CD8-positive, alpha-beta memory T cell (primary cell): ENCODE results near the gene TUBA1C. TPM values are rescaled to one million over a fixed set of nuclear protein-coding genes. Genes with fewer than 3 reads are reported as not detected.
A peak's percentile ranks its signal among the peaks of the same experiment; 100 is the strongest.

Experiments used
- CTCF ChIA-PET: fragments of 350-600 bp; sonication (Branson Sonifier 250); formaldehyde crosslinking; loops from one replicate; lab custom pipeline; 2021; ENCODE audit warnings: antibody characterized with exemption; lab: Charles Lee
- POLR2A ChIA-PET: fragments of 350-600 bp; sonication (Branson Sonifier 250); formaldehyde crosslinking; loops from one replicate; lab custom pipeline; 2021; ENCODE audit warnings: antibody characterized with exemption; lab: Charles Lee
- DNase-seq, 5 donors: peaks; one replicate each; pipeline versions ENCODE4 v3.0.0 to v3.0.0-alpha.2; 2020 to 2022; ENCODE audit warnings: mixed read lengths in 1 of 5
- H3K27ac ChIP-seq: one replicate; pipeline ENCODE4 v1.7.0; 2013; ENCODE audit warnings: low read depth, mild to moderate bottlenecking, low read length, moderate library complexity
- H3K27me3 ChIP-seq: 2 replicates; pipeline ENCODE4 v1.7.0; 2013; ENCODE audit warnings: low read length, mild to moderate bottlenecking; ENCODE audit not compliant: insufficient read depth, poor library complexity, severe bottlenecking
- H3K36me3 ChIP-seq: 2 replicates; pipeline ENCODE4 v1.7.0; 2013; ENCODE audit warnings: mild to moderate bottlenecking, low read length, moderate library complexity; ENCODE audit not compliant: insufficient read depth
- H3K4me1 ChIP-seq: 2 replicates; pipeline ENCODE4 v1.7.0; 2013; ENCODE audit warnings: mild to moderate bottlenecking, low read length, moderate library complexity; ENCODE audit not compliant: insufficient read depth
- H3K4me3 ChIP-seq: 2 replicates; pipeline ENCODE4 v1.7.0; 2013; ENCODE audit warnings: mild to moderate bottlenecking, low read length
- H3K9me3 ChIP-seq: 2 replicates; pipeline ENCODE4 v1.7.0; 2013; ENCODE audit warnings: mild to moderate bottlenecking, low read length
- H3K27ac Mint-ChIP-seq, 8 donors: one replicate each; pipeline ENCODE4 v1.8.0; 2020 to 2021; ENCODE audit warnings: mixed read lengths in 8 of 8, mild to moderate bottlenecking in 6 of 8, inconsistent platforms in 3 of 8, moderate library complexity in 3 of 8
- H3K27me3 Mint-ChIP-seq, 2 donors: one replicate each; pipeline ENCODE4 v1.8.0; 2020 to 2021; ENCODE audit warnings: mixed read lengths in 2 of 2, mild to moderate bottlenecking in 1 of 2, moderate library complexity in 1 of 2
- H3K36me3 Mint-ChIP-seq, 3 donors: one replicate each; pipeline ENCODE4 v1.8.0; 2020 to 2021; ENCODE audit warnings: mixed read lengths in 3 of 3, inconsistent platforms in 1 of 3, mild to moderate bottlenecking in 1 of 3
- H3K4me1 Mint-ChIP-seq, 3 donors: one replicate each; pipeline ENCODE4 v1.8.0; 2020 to 2021; ENCODE audit warnings: mixed read lengths in 3 of 3, inconsistent platforms in 1 of 3, mild to moderate bottlenecking in 1 of 3
- H3K4me3 Mint-ChIP-seq, 7 donors: one replicate each; pipeline ENCODE4 v1.8.0; 2020 to 2021; ENCODE audit warnings: mixed read lengths in 7 of 7, mild to moderate bottlenecking in 6 of 7, moderate library complexity in 4 of 7, inconsistent platforms in 2 of 7
- H3K9me3 Mint-ChIP-seq, 5 donors: one replicate each; pipeline ENCODE4 v1.8.0; 2020 to 2022; ENCODE audit warnings: mixed read lengths in 5 of 5, mild to moderate bottlenecking in 3 of 5, moderate library complexity in 2 of 5, inconsistent platforms in 1 of 5
- polyA plus RNA-seq: library from polyadenylated mRNA; unstranded; fragments of 300-500 nt; fragmentation: Illumina TruSeq; gene quantifications from one replicate; pipeline ENCODE4 v1.2.3, GENCODE V29; 2021
- total RNA-seq, 2 experiments: library from RNA; stranded (reverse); gene quantifications; one replicate each; pipeline ENCODE4 v1.2.3, GENCODE V29; 2021

Gene TUBA1C
- total and polyA plus RNA-seq, 3 experiments from 2014 or later = 49.5 to 356 (median 351) TPM

- POLR2A ChIA-PET = interaction anchor here (0.5 kb wide), 1 partner anchor 445 kb away, joined by 3 read pairs; the partner anchor contains the start of gene TMBIM6
- CTCF ChIA-PET = interaction anchor here (0.7 to 12.3 kb wide), 14 partner anchors 9 to 271 kb away, joined by 3 to 109 read pairs (median 5); partner anchors contain the start of genes C1QL4, DNAJC22, SPATS2 and TROAP
- H3K4me3 ChIP-seq = peak overlapping the region; percentile 53
These were observed 31.4 kb downstream of the TUBA1C start for GRCh38 chr12:49296034-49296835.

GRCh38 chr12:49296836-49297694 lies 32.2 kb downstream of the TUBA1C start:
- Mint-ChIP-seq H3K9me3 (no peaks in the 10 kb centered on the region), H3K27ac (peak overlapping the region in 1 of 8 donors; percentile 29), H3K4me1 (peaks cover 15 to 31% (median 17%) of the 10 kb centered on the region in 3 donors), H3K27me3 (peaks cover 48 to 60% of the 10 kb centered on the region in 2 donors), H3K4me3 (peak overlapping the region in 6 of 7 donors; percentile 64 to 86 (median 72)), H3K36me3 (no peaks in the 10 kb centered on the region)
- H3K4me1 ChIP-seq = peaks cover 13% of the 10 kb centered on the region
- peak overlapping the region; percentile 53 for H3K4me3 ChIP-seq
- CTCF ChIA-PET = interaction anchor here (0.7 to 9.8 kb wide), 12 partner anchors 9 to 270 kb away, joined by 3 to 102 read pairs (median 3); partner anchors contain the start of genes DNAJC22, SPATS2 and TROAP
- H3K27ac ChIP-seq = peak overlapping the region; percentile 6
- H3K27me3 ChIP-seq = peaks cover 39% of the 10 kb centered on the region
- DNase-seq = peak in 1 of 5 donors; percentile 25
- no peaks in the 10 kb centered on the region for H3K36me3 ChIP-seq
- POLR2A ChIA-PET = no interaction called here
- H3K9me3 ChIP-seq = no peaks in the 10 kb centered on the region

More at GRCh38 chr12:49296034-49296835, 31.4 kb downstream of the TUBA1C start:
- Mint-ChIP-seq H3K4me1 (peaks cover 10 to 28% (median 14%) of the 10 kb centered on the region in 3 donors), H3K27me3 (peaks cover 43 to 61% of the 10 kb centered on the region in 2 donors), H3K27ac (no peak overlapping the region), H3K36me3 (no peaks in the 10 kb centered on the region), H3K4me3 (peak overlapping the region in 5 of 7 donors; percentile 58 to 86 (median 71)), H3K9me3 (no peaks in the 10 kb centered on the region)
- peaks cover 13% of the 10 kb centered on the region for H3K4me1 ChIP-seq
- no peak overlapping the region for H3K27ac ChIP-seq
- peak; percentile 43 to 70 (median 49) for DNase-seq
- H3K27me3 ChIP-seq = peaks cover 39% of the 10 kb centered on the region
- H3K36me3 ChIP-seq = no peaks in the 10 kb centered on the region
- no peaks in the 10 kb centered on the region for H3K9me3 ChIP-seq

- Histone ChIP-seq H3K9me3 (no peaks in the 10 kb centered on the region), H3K4me1 (peaks cover 13% of the 10 kb centered on the region), H3K27me3 (peaks cover 39% of the 10 kb centered on the region), H3K36me3 (no peaks in the 10 kb centered on the region), H3K4me3 (no peak overlapping the region), H3K27ac (no peak overlapping the region)
- Mint-ChIP-seq H3K36me3 (no peaks in the 10 kb centered on the region), H3K4me1 (peaks cover 15 to 31% (median 17%) of the 10 kb centered on the region in 3 donors), H3K4me3 (peak overlapping the region in 5 of 7 donors; percentile 23 to 60 (median 44)), H3K27ac (no peak overlapping the region), H3K27me3 (peaks cover 47 to 56% of the 10 kb centered on the region in 2 donors), H3K9me3 (no peaks in the 10 kb centered on the region)
- POLR2A ChIA-PET = no interaction called here
- CTCF ChIA-PET = interaction anchor here (0.7 to 9.8 kb wide), 7 partner anchors 10 to 69 kb away, joined by 3 to 102 read pairs (median 6); partner anchors contain the start of genes DNAJC22, SPATS2 and TROAP
- DNase-seq = no peak
These were observed 32.8 kb downstream of the TUBA1C start for GRCh38 chr12:49297695-49298060.

GRCh38 chr12:49298160-49298559 lies 33.3 kb downstream of the TUBA1C start:
- ChIA-PET POLR2A (no interaction called here), CTCF (no interaction called here)
- H3K27me3 Mint-ChIP-seq = peaks cover 47 to 61% of the 10 kb centered on the region in 2 donors
- H3K27ac Mint-ChIP-seq = no peak overlapping the region
- H3K4me1 Mint-ChIP-seq = peaks cover 15 to 31% (median 17%) of the 10 kb centered on the region in 3 donors
- peak overlapping the region in 4 of 7 donors; percentile 41 to 60 (median 45) for H3K4me3 Mint-ChIP-seq
- Histone ChIP-seq H3K9me3 (no peaks in the 10 kb centered on the region), H3K36me3 (no peaks in the 10 kb centered on the region), H3K27ac (no peak overlapping the region), H3K4me3 (no peak overlapping the region), H3K27me3 (peaks cover 39% of the 10 kb centered on the region), H3K4me1 (peaks cover 13% of the 10 kb centered on the region)
- H3K9me3 Mint-ChIP-seq = no peaks in the 10 kb centered on the region
- H3K36me3 Mint-ChIP-seq = no peaks in the 10 kb centered on the region
- no peak for DNase-seq

- H3K4me3 Mint-ChIP-seq = no peak overlapping the region
- H3K27me3 ChIP-seq = peaks cover 18% of the 10 kb centered on the region
- no peak overlapping the region for H3K4me3 ChIP-seq
- POLR2A ChIA-PET = no interaction called here
- H3K36me3 Mint-ChIP-seq = no peaks in the 10 kb centered on the region
- peaks cover 6% of the 10 kb centered on the region for H3K4me1 ChIP-seq
- H3K27ac ChIP-seq = no peak overlapping the region
- H3K36me3 ChIP-seq = no peaks in the 10 kb centered on the region
- no peaks in the 10 kb centered on the region for H3K9me3 Mint-ChIP-seq
- H3K27me3 Mint-ChIP-seq = peaks cover 37 to 57% of the 10 kb centered on the region in 2 donors
- H3K27ac Mint-ChIP-seq = peak overlapping the region in 1 of 8 donors; percentile 43
- H3K9me3 ChIP-seq = no peaks in the 10 kb centered on the region
- CTCF ChIA-PET = interaction anchor here (1.4 kb wide), 2 partner anchors 12 to 46 kb away, joined by 3 to 7 read pairs; no protein-coding TSS in a partner anchor
- no peak for DNase-seq
- peaks cover 9 to 24% (median 12%) of the 10 kb centered on the region in 3 donors for H3K4me1 Mint-ChIP-seq
These were observed 36.9 kb downstream of the TUBA1C start for GRCh38 chr12:49301760-49302159.

- Mint-ChIP-seq H3K36me3 (no peaks in the 10 kb centered on the region), H3K27ac (no peak overlapping the region), H3K4me3 (no peak overlapping the region), H3K27me3 (peaks cover 20 to 56% of the 10 kb centered on the region in 2 donors), H3K9me3 (no peaks in the 10 kb centered on the region), H3K4me1 (peaks cover 3 to 5% (median 3%) of the 10 kb centered on the region in 3 donors)
- no peaks in the 10 kb centered on the region for H3K27me3 ChIP-seq
- DNase-seq = no peak
- CTCF ChIA-PET = interaction anchor here (1.0 to 1.1 kb wide), 3 partner anchors 15 to 55 kb away, joined by 3 to 4 read pairs (median 4); no protein-coding TSS in a partner anchor
- H3K4me1 ChIP-seq = no peaks in the 10 kb centered on the region
- no peaks in the 10 kb centered on the region for H3K36me3 ChIP-seq
- no peak overlapping the region for H3K27ac ChIP-seq
- H3K9me3 ChIP-seq = no peaks in the 10 kb centered on the region
- POLR2A ChIA-PET = interaction anchor here (0.5 kb wide), 1 partner anchor 170 kb away, joined by 4 read pairs; no protein-coding TSS in a partner anchor
- no peak overlapping the region for H3K4me3 ChIP-seq
These were observed 39.3 kb downstream of the TUBA1C start for GRCh38 chr12:49304161-49304560.

- Histone ChIP-seq H3K27me3 (no peaks in the 10 kb centered on the region), H3K4me3 (no peak overlapping the region), H3K4me1 (no peaks in the 10 kb centered on the region), H3K27ac (no peak overlapping the region), H3K36me3 (no peaks in the 10 kb centered on the region), H3K9me3 (no peaks in the 10 kb centered on the region)
- H3K9me3 Mint-ChIP-seq = no peaks in the 10 kb centered on the region
- no peaks in the 10 kb centered on the region for H3K36me3 Mint-ChIP-seq
- POLR2A ChIA-PET = no interaction called here
- peaks cover 3 to 5% (median 3%) of the 10 kb centered on the region in 3 donors for H3K4me1 Mint-ChIP-seq
- peaks cover 23 to 63% of the 10 kb centered on the region in 2 donors for H3K27me3 Mint-ChIP-seq
- CTCF ChIA-PET = no interaction called here
- no peak overlapping the region for H3K4me3 Mint-ChIP-seq
- no peak overlapping the region for H3K27ac Mint-ChIP-seq
- DNase-seq = no peak
These were observed 41.1 kb downstream of the TUBA1C start for GRCh38 chr12:49305762-49306510.
